Stimulated activated naive B cell treated with anti-CD40 and anti-IgM and Interleukin-4, amounts not matched to agents 10 μg/mL and 1 μg/mL and 100 μg/mL, for 72 hours (primary cell): ENCODE results near the gene SMARCC2.
A peak's percentile ranks its signal among the peaks of the same experiment; 100 is the strongest.
"Not testable (repeated sequence)": the region's sequence is repeated elsewhere in the genome, so short reads cannot be mapped to it uniquely, and the experiment has no call there.

ENCODE experiments used
- ATAC-seq, 2 donors: fragments of 150-1000 bp; cut with Tn5 transposase; replicated peaks; 2 replicates each; pipeline ENCODE4 v1.10.0; 2021; ENCODE audit warnings: moderate library complexity in 1 of 2
- DNase-seq: peaks from one replicate; pipeline ENCODE4 v3.0.0; 2021
- H3K27ac Mint-ChIP-seq: one replicate; pipeline ENCODE4 v1.8.0; 2022; ENCODE audit warnings: mild to moderate bottlenecking, mixed read lengths
- H3K27me3 Mint-ChIP-seq, 2 donors: one replicate each; pipeline ENCODE4 v1.8.0; 2022; ENCODE audit warnings: mixed read lengths in 2 of 2
- H3K36me3 Mint-ChIP-seq, 2 donors: one replicate each; pipeline ENCODE4 v1.8.0; 2022; ENCODE audit warnings: mixed read lengths in 2 of 2, mild to moderate bottlenecking in 1 of 2
- H3K4me1 Mint-ChIP-seq, 2 donors: one replicate each; pipeline ENCODE4 v1.8.0; 2022; ENCODE audit warnings: mixed read lengths in 2 of 2, mild to moderate bottlenecking in 1 of 2
- H3K4me3 Mint-ChIP-seq, 2 donors: one replicate each; pipeline ENCODE4 v1.8.0; 2022; ENCODE audit warnings: mild to moderate bottlenecking in 2 of 2, mixed read lengths in 2 of 2, moderate library complexity in 1 of 2
- H3K9me3 Mint-ChIP-seq, 2 donors: one replicate each; pipeline ENCODE4 v1.8.0; 2022; ENCODE audit warnings: mixed read lengths in 2 of 2, mild to moderate bottlenecking in 1 of 2

SMARCC2 gene

DNA sequence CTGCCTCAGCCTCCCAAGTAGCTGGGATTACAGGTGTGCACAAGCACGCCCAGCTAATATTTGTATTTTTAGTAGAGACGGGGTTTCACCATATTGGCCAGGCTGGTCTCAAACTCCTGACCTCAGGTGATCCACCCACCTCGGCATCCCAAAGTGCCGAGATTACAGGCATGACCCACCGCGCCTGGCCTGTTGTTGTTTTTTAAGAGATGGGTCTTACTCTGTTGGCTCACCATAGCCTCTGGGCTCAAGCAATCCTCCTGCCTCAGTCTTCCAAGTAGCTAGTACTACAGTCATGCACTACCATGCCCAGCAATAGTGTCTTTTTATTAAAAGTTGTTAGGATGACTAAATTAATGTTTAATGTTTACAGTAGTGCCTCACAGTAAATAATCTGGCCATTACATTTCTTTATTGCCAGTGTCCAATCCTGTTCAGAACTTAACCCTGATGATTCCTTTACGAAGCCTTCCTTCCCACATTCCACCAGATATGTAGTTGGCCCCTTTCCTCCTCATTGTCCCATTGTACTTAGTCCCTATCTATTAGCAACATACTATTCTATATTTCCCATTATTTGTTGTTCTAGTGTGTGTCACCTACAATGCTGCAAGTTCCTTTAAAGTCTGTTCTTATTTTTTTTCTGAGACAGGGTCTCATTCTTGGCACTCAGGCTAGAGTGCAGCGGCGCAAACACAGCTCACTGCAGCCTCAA, 8.8 kb upstream of the SMARCC2 start:
- no peak overlapping the region for H3K27ac Mint-ChIP-seq
- H3K27me3 Mint-ChIP-seq, result no peaks in the 10 kb centered on the region
- ATAC-seq (no peak), DNase-seq (no peak)
- peaks cover 10 to 12% of the 10 kb centered on the region in 2 donors for H3K4me1 Mint-ChIP-seq
- H3K9me3 Mint-ChIP-seq, result no peaks in the 10 kb centered on the region
- H3K36me3 Mint-ChIP-seq, result no peaks in the 10 kb centered on the region
- no peak overlapping the region for H3K4me3 Mint-ChIP-seq

DNA sequence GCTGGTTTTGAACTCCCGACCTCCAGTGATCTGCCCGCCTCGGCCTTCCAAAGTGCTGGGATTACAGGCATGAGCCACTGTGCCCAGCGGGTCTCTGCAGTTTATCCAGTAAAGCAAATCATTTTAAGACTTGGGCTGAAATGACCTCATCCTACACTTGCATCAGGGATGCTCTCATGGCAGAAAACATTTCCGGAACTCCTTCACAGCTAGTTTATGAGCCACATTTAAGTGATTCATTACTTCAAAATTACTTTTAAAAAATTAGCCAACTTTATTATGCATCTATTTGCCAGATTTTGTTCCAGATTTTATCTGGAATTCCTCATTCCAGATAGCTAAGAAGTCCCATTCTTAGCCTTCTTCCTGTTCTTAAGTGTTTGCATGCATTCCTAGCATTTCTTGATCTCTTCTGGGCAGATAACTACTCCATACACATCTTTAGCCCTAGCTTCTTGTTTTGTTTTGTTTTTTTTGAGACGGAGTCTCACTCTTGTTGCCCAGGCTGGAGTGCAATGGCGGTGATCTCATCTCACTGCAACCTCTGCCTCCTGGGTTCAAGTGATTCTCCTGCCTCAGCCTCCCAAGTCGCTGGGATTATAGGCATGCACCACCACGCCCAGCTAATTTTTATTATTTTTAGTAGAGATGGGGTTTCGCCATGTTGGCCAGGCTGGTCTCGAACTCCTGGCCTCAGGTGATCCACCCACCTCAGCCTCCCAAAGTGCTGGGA, 7.7 kb upstream of the SMARCC2 start:
- not testable (repeated sequence) for H3K4me1 Mint-ChIP-seq, DNase-seq

DNA sequence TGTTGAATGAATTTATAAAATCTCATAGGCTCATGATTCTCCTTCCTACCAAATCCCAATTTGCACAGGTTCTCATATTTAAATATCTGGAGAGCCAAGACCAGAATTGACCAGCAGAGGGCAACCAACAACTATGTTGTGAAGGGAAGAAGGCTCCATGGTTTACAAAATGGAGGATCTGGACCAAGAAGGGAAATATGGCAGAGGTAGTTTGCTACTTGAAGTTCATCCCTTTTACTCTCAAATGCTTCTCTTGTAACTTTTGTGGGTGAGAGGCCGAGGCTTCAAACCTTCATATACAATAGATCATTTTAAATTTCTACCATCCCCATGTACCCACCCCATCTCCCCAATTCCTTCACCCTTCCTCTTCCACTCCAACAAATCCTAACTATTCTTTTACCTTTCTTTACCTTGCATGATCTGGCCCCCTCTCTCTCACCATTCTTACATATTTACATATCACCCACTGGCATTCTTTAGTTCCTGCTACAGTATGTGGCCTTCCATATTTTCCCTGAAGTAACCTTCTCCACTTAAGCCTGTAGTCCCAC, 3.8 kb upstream of the SMARCC2 start:
- H3K4me1 Mint-ChIP-seq, result peaks cover 19 to 29% of the 10 kb centered on the region in 2 donors
- ATAC-seq (no peak), DNase-seq (peak; percentile 61)
- H3K4me3 Mint-ChIP-seq, result peak overlapping the region in 1 of 2 donors; percentile 11
- peaks cover 0 to 4% of the 10 kb centered on the region in 2 donors for H3K27me3 Mint-ChIP-seq
- peaks cover 2 to 9% of the 10 kb centered on the region in 2 donors for H3K36me3 Mint-ChIP-seq
- H3K9me3 Mint-ChIP-seq, result no peaks in the 10 kb centered on the region
- H3K27ac Mint-ChIP-seq, result peak overlapping the region; percentile 14

More for the DNA sequence above, 7.7 kb upstream of the SMARCC2 start:
- not testable (repeated sequence) for H3K27ac Mint-ChIP-seq, H3K4me3 Mint-ChIP-seq, H3K27me3 Mint-ChIP-seq, ATAC-seq, H3K36me3 Mint-ChIP-seq, H3K9me3 Mint-ChIP-seq

DNA sequence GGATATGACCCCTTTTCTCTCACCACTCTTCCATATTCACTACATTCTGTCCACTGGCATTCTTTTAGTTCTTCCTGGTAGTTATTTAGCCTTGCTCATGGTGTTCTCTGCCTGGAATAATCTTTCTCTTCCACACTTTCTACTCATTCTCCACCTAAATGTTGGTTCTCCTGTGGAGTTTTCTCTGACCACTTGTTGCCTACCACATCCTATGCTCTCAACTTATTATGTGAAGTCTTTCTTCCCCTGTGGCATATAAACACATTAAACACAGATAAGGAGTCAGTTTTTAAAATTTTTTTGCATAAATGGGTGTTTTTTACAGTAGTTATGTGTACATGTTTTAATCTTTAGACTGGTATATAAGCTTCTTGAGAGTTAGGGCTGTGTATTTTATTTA, 3.3 kb upstream of the SMARCC2 start:
- Mint-ChIP-seq H3K27ac (no peak overlapping the region), H3K9me3 (no peaks in the 10 kb centered on the region), H3K36me3 (peaks cover 2 to 9% of the 10 kb centered on the region in 2 donors), H3K4me1 (peaks cover 24 to 34% of the 10 kb centered on the region in 2 donors), H3K27me3 (peaks cover 0 to 4% of the 10 kb centered on the region in 2 donors), H3K4me3 (no peak overlapping the region)
- ATAC-seq (no peak), DNase-seq (no peak)

DNA sequence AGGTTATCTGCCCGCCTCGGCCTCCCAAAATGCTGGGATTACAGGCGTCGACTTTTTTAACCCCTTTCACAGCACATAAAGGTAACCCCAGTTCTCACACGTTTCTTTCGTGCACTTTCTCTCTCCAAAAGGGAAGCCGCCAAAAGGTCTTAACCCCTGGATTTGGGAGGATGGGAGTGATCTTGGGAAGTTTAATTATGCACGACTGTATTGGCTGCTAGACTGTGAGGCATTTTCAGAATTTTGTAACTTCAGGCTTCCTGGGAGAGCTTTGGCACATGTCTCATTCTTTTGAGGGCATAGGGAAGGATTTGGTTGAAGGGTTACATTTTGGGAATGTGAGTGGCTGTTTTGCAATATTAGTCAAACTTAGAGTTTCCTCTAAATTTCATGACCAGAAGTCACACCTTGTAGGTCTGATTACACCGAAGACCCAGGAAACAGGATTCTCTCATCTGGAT, 1.4 kb upstream of the SMARCC2 start:
- H3K9me3 Mint-ChIP-seq, result no peaks in the 10 kb centered on the region
- H3K27me3 Mint-ChIP-seq, result peaks cover 0 to 4% of the 10 kb centered on the region in 2 donors
- peak overlapping the region; percentile 100 for H3K27ac Mint-ChIP-seq
- peaks cover 29 to 51% of the 10 kb centered on the region in 2 donors for H3K4me1 Mint-ChIP-seq
- ATAC-seq, result no peak
- no peak for DNase-seq
- peak overlapping the region; percentile 84 to 92 for H3K4me3 Mint-ChIP-seq
- peaks cover 7 to 12% of the 10 kb centered on the region in 2 donors for H3K36me3 Mint-ChIP-seq

DNA sequence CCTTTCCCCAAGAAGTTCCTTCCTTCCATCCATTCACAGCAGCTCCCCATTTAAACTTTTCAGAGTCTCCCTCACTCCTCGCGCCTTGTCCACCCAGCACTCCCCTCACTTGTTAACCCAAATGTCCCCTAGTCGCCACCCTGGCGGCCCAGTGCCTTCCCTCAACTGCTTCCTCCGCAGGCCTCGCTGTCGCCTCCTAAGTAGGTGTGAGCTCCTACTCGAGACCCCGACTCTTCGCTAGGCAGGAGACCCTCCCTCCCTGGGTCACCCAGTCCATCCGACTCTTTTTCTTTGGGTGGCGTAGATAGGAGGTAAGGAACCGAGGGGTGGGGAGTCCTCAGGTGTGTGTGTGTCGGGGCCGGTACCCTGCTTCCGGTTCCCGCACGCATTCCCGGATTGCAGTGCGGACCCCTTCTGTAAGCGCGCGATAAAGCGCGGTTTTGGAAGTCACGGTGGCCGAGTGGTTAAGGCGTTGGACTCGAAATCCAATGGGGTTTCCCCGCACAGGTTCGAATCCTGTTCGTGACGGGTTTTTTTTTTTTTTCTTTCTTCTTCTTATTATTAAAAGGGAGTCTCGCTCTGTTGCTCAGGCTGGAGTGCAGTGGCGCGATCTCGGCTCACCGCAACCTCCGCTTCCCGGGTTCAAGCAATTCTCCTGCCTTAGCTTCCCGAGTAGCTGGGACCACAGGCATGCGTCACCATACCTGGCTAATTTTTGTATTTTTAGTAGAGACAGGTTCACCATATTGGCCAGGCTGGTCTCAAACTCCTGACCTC, 823 bp upstream of the SMARCC2 start:
- H3K36me3 Mint-ChIP-seq, result peaks cover 9 to 14% of the 10 kb centered on the region in 2 donors
- peaks cover 29 to 53% of the 10 kb centered on the region in 2 donors for H3K4me1 Mint-ChIP-seq
- no peaks in the 10 kb centered on the region for H3K9me3 Mint-ChIP-seq
- H3K27ac Mint-ChIP-seq, result peak overlapping the region; percentile 100
- peak; percentile 59 to 68 for ATAC-seq
- H3K4me3 Mint-ChIP-seq, result peak overlapping the region; percentile 84 to 92
- peak; percentile 88 for DNase-seq
- H3K27me3 Mint-ChIP-seq, result peaks cover 0 to 4% of the 10 kb centered on the region in 2 donors

DNA sequence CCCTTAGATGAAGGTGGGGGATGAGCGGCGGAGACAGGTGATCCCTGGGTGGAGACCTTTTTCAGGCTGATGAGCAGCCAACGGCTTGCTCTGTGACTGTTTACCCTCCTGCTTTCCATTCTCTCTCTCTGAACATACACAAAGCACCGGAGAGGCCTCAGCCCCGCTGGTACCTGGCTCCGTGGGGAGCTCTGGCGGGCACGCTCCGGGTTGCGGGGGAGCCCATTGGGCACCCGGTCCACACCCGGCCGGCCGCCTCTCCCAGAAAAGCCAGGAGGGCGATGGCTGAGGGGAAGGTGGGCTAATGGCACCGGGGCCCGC, 545 bp downstream of the SMARCC2 start:
- H3K27ac Mint-ChIP-seq, result peak overlapping the region; percentile 63
- ATAC-seq, result peak; percentile 1 to 5
- peak overlapping the region; percentile 83 to 84 for H3K4me3 Mint-ChIP-seq
- peaks cover 19 to 21% of the 10 kb centered on the region in 2 donors for H3K36me3 Mint-ChIP-seq
- H3K4me1 Mint-ChIP-seq, result peaks cover 29 to 53% of the 10 kb centered on the region in 2 donors
- no peaks in the 10 kb centered on the region for H3K9me3 Mint-ChIP-seq
- DNase-seq, result no peak
- H3K27me3 Mint-ChIP-seq, result peaks cover 0 to 4% of the 10 kb centered on the region in 2 donors

DNA sequence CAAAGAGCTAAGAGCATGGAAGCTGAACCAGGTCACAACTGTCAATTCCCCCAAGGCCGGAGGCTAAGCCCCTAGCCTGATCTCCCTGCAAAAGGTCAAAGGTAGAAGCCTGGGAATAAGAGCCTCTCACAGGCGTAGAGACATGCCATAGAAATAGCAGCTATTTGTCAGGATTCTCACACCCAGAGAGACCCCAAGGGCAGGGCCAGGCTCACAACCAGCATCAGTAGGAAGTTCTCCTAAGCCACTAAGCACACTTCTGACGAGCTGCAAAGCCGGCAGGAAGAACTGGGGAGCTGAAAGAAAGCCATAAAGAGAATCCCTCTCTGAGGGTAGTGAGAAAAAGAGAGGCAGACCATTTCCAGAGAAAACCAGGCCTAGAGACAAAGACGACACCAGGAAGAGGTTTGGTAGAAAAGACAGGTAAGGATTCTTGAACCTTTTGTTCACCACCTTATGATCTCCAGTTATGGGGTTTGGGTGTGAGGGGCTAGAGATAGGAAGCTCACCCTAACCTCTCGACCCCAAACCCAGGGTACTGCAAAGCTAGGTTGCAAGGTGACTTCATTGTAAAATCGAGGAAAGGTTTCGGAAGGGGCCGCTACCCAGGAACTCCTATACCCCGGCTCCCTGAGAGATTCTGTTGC, 1.0 kb downstream of the SMARCC2 start:
- peaks cover 26 to 50% of the 10 kb centered on the region in 2 donors for H3K4me1 Mint-ChIP-seq
- H3K27ac Mint-ChIP-seq, result peak overlapping the region; percentile 63
- H3K36me3 Mint-ChIP-seq, result peaks cover 20 to 22% of the 10 kb centered on the region in 2 donors
- H3K4me3 Mint-ChIP-seq, result peak overlapping the region; percentile 83 to 84
- no peak for DNase-seq
- H3K27me3 Mint-ChIP-seq, result peaks cover 0 to 4% of the 10 kb centered on the region in 2 donors
- H3K9me3 Mint-ChIP-seq, result no peaks in the 10 kb centered on the region
- ATAC-seq, result no peak

DNA sequence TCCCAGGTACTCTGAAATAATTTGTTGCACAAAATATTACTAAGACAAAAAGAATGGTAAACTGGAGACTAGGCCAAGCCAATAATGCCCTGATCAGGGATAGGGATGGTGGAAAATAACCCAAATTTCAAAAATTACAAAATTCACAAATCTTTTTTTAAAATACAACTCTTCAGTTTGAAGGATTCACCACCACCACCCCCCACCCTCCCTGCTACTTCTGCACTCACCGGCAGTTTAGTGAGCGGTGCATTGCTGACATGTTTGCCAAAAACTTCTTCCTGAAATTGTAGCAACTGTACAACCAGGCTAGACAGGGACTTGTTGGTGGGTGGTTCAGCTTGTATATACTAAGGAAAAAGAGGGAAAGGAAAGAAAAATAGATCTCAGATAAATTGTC, 2.3 kb downstream of the SMARCC2 start:
- Mint-ChIP-seq H3K36me3 (peaks cover 22 to 29% of the 10 kb centered on the region in 2 donors), H3K27me3 (peaks cover 0 to 4% of the 10 kb centered on the region in 2 donors), H3K4me1 (peaks cover 22 to 44% of the 10 kb centered on the region in 2 donors), H3K4me3 (no peak overlapping the region), H3K9me3 (no peaks in the 10 kb centered on the region), H3K27ac (no peak overlapping the region)
- DNase-seq (no peak), ATAC-seq (no peak)

DNA sequence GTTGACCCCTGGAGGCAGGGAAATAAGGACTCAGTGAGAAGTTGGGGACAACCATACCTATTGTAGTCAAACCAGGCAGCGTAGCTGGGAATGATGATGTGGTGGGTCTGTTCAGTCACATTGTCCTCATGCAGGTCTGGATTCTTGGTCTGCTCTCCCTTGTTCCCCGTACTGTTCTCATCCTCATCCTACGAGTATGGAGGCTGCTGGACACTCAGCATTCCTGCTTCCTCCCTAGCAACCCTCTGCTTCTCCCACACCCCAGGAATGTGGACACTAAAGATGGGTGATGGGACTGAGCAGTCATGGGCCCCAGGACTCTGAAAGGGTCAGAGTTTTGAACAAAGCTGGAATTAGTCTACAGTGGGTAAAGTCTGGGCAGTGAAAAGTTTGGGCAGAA, 10.9 kb downstream of the SMARCC2 start:
- no peak overlapping the region for H3K4me3 Mint-ChIP-seq
- no peaks in the 10 kb centered on the region for H3K9me3 Mint-ChIP-seq
- no peaks in the 10 kb centered on the region for H3K27me3 Mint-ChIP-seq
- H3K4me1 Mint-ChIP-seq, result no peaks in the 10 kb centered on the region
- no peak overlapping the region for H3K27ac Mint-ChIP-seq
- ATAC-seq, result no peak
- no peak for DNase-seq
- H3K36me3 Mint-ChIP-seq, result peaks cover 51 to 52% of the 10 kb centered on the region in 2 donors

DNA sequence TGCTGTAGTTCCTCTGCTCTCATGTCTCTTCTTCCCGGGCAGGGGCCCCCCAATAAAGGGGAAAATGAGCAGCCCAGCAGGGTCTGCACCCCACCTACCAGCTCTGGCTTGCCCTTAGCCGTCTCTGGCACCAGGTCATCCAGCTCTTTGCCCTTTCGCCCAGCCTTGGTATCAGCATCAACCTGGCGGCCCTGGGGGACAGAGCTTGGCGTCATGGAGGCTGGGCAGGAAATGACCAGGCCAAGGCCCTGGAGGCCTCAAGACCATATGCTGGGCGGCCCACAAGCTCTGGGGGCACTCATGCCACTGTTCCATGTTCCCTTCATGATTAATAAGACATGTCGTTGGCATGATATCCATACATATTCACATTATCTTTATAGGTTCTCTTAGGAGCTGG, 16.4 kb downstream of the SMARCC2 start:
- H3K27me3 Mint-ChIP-seq, result no peaks in the 10 kb centered on the region
- no peaks in the 10 kb centered on the region for H3K9me3 Mint-ChIP-seq
- no peaks in the 10 kb centered on the region for H3K4me1 Mint-ChIP-seq
- DNase-seq, result no peak
- no peak for ATAC-seq
- H3K36me3 Mint-ChIP-seq, result peaks cover 39 to 62% of the 10 kb centered on the region in 2 donors
- H3K4me3 Mint-ChIP-seq, result no peak overlapping the region
- no peak overlapping the region for H3K27ac Mint-ChIP-seq

DNA sequence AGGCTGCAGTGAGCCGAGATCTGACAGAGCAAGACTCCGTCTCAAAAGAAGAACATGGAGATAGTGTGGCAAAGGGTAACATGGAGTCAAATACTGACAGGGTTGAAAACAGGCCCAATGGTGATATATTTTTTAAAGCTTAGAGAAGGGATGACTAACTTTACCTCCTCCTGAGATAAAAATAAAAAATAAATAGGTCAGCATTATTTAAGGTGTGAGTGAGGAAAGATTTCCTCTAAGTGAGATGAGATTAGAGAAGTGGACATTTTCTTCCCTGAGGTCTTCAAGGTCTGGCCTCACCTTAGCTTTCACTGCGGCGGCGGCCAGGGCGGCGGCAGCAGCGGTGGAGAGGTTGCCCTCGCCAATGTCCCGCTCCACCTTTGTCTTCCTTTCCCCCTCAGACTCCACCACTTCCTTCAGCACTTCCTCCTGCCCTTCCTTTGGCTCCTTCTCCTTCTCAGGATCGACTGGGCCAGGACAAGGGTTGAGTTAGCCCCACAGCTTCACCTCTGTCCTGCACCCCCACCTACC, 20.0 kb downstream of the SMARCC2 start:
- ATAC-seq (no peak), DNase-seq (no peak)
- Mint-ChIP-seq H3K27me3 (no peaks in the 10 kb centered on the region), H3K9me3 (no peaks in the 10 kb centered on the region), H3K4me3 (no peak overlapping the region), H3K27ac (no peak overlapping the region), H3K4me1 (peaks cover 0 to 2% of the 10 kb centered on the region in 2 donors), H3K36me3 (peaks cover 39 to 65% of the 10 kb centered on the region in 2 donors)

DNA sequence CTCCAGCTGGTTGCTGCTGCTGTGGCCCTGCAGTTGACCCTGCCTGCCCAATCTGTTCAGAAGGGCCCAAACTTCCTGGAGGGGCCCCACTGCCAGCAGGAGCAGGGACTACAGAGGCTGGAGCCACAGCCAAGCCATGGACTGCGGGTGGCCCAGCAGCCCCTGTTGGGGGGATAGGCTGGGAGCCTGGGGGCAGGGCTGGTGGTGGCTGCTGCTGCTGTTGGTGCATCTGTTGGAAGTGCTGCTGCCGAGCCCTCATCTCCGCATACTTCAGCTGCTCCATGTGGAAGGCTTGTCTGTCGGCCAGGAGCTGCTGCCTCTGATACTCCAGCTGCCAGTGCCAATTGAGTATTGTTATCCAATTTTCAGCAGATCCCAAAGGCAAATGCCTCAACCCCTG, 23.9 kb downstream of the SMARCC2 start:
- Mint-ChIP-seq H3K36me3 (peaks cover 49 to 72% of the 10 kb centered on the region in 2 donors), H3K4me1 (peaks cover 20 to 35% of the 10 kb centered on the region in 2 donors), H3K27me3 (no peaks in the 10 kb centered on the region), H3K27ac (peak overlapping the region; percentile 88), H3K9me3 (no peaks in the 10 kb centered on the region), H3K4me3 (no peak overlapping the region)
- ATAC-seq, result peak in 1 of 2 donors; percentile 13
- DNase-seq, result no peak
